K562 (cell line): Measurements from ENCODE around the gene PGRMC2. TPM values are rescaled to one million over a fixed set of nuclear protein-coding genes. Genes with fewer than 3 reads are reported as not detected.

Experiments used
- COPS2 ChIP-seq: fragments of 450-650 bp; conservative IDR thresholded peaks from 2 replicates; pipeline ENCODE4 v1.6.1; 2016; ENCODE audit warnings: mild to moderate bottlenecking, moderate library complexity
- FOXM1 ChIP-seq, 2 experiments: fragments of 450-650 bp in 1 of 2; sonication (generic) in 1 of 2; formaldehyde crosslinking in 1 of 2; IDR thresholded peaks; 2 replicates each; pipeline versions ENCODE4 v1.6.1 to v1.9.0; 2017 to 2022; ENCODE audit warnings: low read depth in 2 of 2, mild to moderate bottlenecking in 2 of 2, missing genetic modification reagents in 1 of 2, moderate library complexity in 1 of 2
- ILK ChIP-seq: fragments of 450-650 bp; IDR thresholded peaks from 2 replicates; pipeline ENCODE4 v1.6.1; 2016; ENCODE audit warnings: missing genetic modification characterization, low read depth, mild to moderate bottlenecking, missing compliant biosample characterization, moderate library complexity, borderline replicate concordance
- KDM5B ChIP-seq: fragments of 200-600 bp; sonication (generic); IDR thresholded peaks from 2 replicates; pipeline ENCODE4 v1.6.1; 2012; ENCODE audit warnings: low read depth, mild to moderate bottlenecking, moderate library complexity, low read length, control low read depth, inconsistent platforms; ENCODE audit not compliant: insufficient replicate concordance
- MEF2D ChIP-seq: conservative IDR thresholded peaks from 2 replicates; pipeline ENCODE4 v1.6.1; 2016; ENCODE audit warnings: low read depth, missing genetic modification characterization, missing compliant biosample characterization
- NR2F6 ChIP-seq: fragments of 450-650 bp; formaldehyde crosslinking; IDR thresholded peaks from 2 replicates; pipeline ENCODE4 v1.4.0; 2020; ENCODE audit warnings: mild to moderate bottlenecking
- PYGO2 ChIP-seq: fragments of 450-650 bp; IDR thresholded peaks from 2 replicates; pipeline ENCODE4 v1.6.1; 2016; ENCODE audit warnings: mild to moderate bottlenecking, missing genetic modification characterization, moderate library complexity, missing compliant biosample characterization
- RBFOX2 ChIP-seq: fragments of 200-400 bp; formaldehyde crosslinking; IDR thresholded peaks from 2 replicates; pipeline ENCODE4 v1.6.1; 2017; ENCODE audit warnings: low read depth, mild to moderate bottlenecking, low read length, moderate library complexity
- SLC30A9 ChIP-seq: fragments of 250-450 bp; sonication (Bioruptor Pico); IDR thresholded peaks from 2 replicates; pipeline ENCODE4 v1.8.0; 2022; ENCODE audit warnings: mild to moderate bottlenecking, moderate library complexity
- SMAD1 ChIP-seq: fragments of 150-350 bp; IDR thresholded peaks from 2 replicates; pipeline ENCODE4 v1.6.1; 2014; ENCODE audit warnings: low read length, low read depth; ENCODE audit not compliant: partially characterized antibody
- SMARCE1 ChIP-seq: fragments of 450-650 bp; IDR thresholded peaks from 2 replicates; pipeline ENCODE4 v1.7.1; 2016; ENCODE audit warnings: mild to moderate bottlenecking
- TAL1 ChIP-seq: fragments of 450-650 bp; IDR thresholded peaks from 2 replicates; pipeline ENCODE4 v1.6.1; 2016; ENCODE audit warnings: mild to moderate bottlenecking
- TCF7L2 ChIP-seq: fragments of 150-350 bp; IDR thresholded peaks from 2 replicates; pipeline ENCODE4 v1.6.1; 2016; ENCODE audit warnings: low read depth, mild to moderate bottlenecking, low read length, moderate library complexity
- THRB ChIP-seq: fragments of 450-650 bp; formaldehyde crosslinking; conservative IDR thresholded peaks from 2 replicates; pipeline ENCODE4 v1.4.0; 2022; ENCODE audit warnings: mild to moderate bottlenecking, missing genetic modification characterization
- ZNF408 ChIP-seq: fragments of 250-450 bp; sonication (Bioruptor Pico); IDR thresholded peaks from 2 replicates; pipeline ENCODE4 v1.4.0; 2020; ENCODE audit warnings: low read depth, mild to moderate bottlenecking, moderate library complexity
- ZNF695 ChIP-seq: fragments of 450-650 bp; formaldehyde crosslinking; IDR thresholded peaks from 2 replicates; pipeline ENCODE4 v1.4.0; 2020; ENCODE audit warnings: mild to moderate bottlenecking, moderate library complexity
- ZNF699 ChIP-seq: fragments of 250-450 bp; sonication (Bioruptor Pico); IDR thresholded peaks from 2 replicates; pipeline ENCODE4 v1.8.0; 2021; ENCODE audit warnings: mild to moderate bottlenecking, moderate library complexity; ENCODE audit not compliant: insufficient replicate concordance
- ZNF778 ChIP-seq: fragments of 450-650 bp; formaldehyde crosslinking; IDR thresholded peaks from 2 replicates; pipeline ENCODE4 v1.4.0; 2020; ENCODE audit warnings: mild to moderate bottlenecking, moderate library complexity
- polyA plus RNA-seq, 8 experiments: library from polyadenylated mRNA; depleted of rRNA in 4 of 8; stranded (reverse) in 5 of 8; unstranded in 3 of 8; fragments of >200 nt; fragmentation: Nextera tagmentation in 2 of 8; fragmentation: Illumina TruSeq in 1 of 8; extraction: Ambion mirVana in 2 of 8; extraction: Trizol in 1 of 8; gene quantifications; 2 replicates each; pipeline versions ENCODE4 v1.2.1 to v1.2.3, GENCODE V29; 2011 to 2014; ENCODE audit warnings: inconsistent platforms in 1 of 8, missing spikeins in 1 of 8
- total RNA-seq, 7 experiments: library from RNA; depleted of rRNA in 6 of 7; stranded (reverse); fragments of >200 nt in 6 of 7; fragmentation: Illumina TruSeq in 2 of 7; extraction: Trizol in 2 of 7; gene quantifications; 2 replicates each; pipeline versions ENCODE4 v1.2.1 to v1.2.3, GENCODE V29; 2011 to 2021; ENCODE audit warnings: low replicate concordance in 1 of 7
- TF ChIP-seq, protein P1 (sequence below): fragments of 200-400 bp; formaldehyde crosslinking; IDR thresholded peaks from 2 replicates; pipeline ENCODE4 v1.6.1; 2017; ENCODE audit warnings: mild to moderate bottlenecking, low read depth, low read length, moderate library complexity
- TF ChIP-seq, protein P2 (sequence below): fragments of 250-450 bp; sonication (Bioruptor Pico); IDR thresholded peaks from 2 replicates; pipeline ENCODE4 v1.4.0; 2020; ENCODE audit warnings: mild to moderate bottlenecking, moderate library complexity
- TF ChIP-seq, protein P3 (sequence below): fragments of 450-650 bp; conservative IDR thresholded peaks from 2 replicates; pipeline ENCODE4 v1.6.1; 2016; ENCODE audit warnings: missing genetic modification characterization, low read depth, mild to moderate bottlenecking, missing compliant biosample characterization, moderate library complexity

PGRMC2 gene
- total and polyA plus RNA-seq, 9 of the 15 experiments (the other 6 are each of a cell fraction or from before 2014, with no cell fraction given), result 12.4 to 81.3 (median 22.7) TPM

DNA sequence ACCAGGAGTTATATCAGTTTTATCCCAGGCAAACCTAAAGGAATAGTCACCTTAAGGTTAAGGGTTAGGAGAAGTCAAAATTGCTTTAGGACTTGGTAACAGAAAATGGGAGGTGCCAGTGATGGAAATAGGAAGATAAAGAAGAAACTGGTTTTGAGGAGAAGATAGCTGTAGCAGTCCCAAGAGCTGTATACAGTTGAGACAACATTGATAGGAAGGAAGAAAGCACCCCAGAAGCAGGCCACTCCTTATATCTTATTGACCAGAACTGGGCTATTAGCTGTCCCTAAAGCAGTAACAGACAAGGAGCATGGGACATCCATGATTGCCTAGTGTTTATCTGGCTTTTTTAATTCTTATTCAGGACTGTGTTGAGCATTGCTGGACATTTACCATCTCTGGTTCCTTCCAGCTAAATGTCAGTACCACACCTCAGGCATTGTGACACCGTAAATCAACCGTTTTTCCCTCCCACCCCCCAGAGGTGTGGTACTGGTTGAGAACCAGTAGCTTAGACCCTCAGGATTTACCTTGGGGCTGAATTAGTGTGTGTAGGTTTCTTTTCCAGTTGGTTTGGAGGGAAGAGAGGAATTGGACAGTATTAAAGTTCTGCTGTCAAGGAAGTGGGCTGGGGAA is 2.0 kb upstream of the PGRMC2 start (continued):
- no peak for TF ChIP-seq ZNF408
- TF ChIP-seq COPS2, result no peak
- TF ChIP-seq ZNF695 (CRISPR knock-in tag), result no peak
- TF ChIP-seq KDM5B, result no peak
- no peak for TF ChIP-seq MEF2D
- TF ChIP-seq ZNF778 (CRISPR knock-in tag), result no peak
- 0 out of 2 replicates have a peak, but pooled peaks have one; percentile 22 for TF ChIP-seq SMARCE1
- no peak for TF ChIP-seq THRB (CRISPR knock-in tag)
- TF ChIP-seq, protein P1, sequence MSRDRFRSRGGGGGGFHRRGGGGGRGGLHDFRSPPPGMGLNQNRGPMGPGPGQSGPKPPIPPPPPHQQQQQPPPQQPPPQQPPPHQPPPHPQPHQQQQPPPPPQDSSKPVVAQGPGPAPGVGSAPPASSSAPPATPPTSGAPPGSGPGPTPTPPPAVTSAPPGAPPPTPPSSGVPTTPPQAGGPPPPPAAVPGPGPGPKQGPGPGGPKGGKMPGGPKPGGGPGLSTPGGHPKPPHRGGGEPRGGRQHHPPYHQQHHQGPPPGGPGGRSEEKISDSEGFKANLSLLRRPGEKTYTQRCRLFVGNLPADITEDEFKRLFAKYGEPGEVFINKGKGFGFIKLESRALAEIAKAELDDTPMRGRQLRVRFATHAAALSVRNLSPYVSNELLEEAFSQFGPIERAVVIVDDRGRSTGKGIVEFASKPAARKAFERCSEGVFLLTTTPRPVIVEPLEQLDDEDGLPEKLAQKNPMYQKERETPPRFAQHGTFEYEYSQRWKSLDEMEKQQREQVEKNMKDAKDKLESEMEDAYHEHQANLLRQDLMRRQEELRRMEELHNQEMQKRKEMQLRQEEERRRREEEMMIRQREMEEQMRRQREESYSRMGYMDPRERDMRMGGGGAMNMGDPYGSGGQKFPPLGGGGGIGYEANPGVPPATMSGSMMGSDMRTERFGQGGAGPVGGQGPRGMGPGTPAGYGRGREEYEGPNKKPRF, result no peak
- TF ChIP-seq TAL1, result peak; percentile 54
- TF ChIP-seq, protein P2, sequence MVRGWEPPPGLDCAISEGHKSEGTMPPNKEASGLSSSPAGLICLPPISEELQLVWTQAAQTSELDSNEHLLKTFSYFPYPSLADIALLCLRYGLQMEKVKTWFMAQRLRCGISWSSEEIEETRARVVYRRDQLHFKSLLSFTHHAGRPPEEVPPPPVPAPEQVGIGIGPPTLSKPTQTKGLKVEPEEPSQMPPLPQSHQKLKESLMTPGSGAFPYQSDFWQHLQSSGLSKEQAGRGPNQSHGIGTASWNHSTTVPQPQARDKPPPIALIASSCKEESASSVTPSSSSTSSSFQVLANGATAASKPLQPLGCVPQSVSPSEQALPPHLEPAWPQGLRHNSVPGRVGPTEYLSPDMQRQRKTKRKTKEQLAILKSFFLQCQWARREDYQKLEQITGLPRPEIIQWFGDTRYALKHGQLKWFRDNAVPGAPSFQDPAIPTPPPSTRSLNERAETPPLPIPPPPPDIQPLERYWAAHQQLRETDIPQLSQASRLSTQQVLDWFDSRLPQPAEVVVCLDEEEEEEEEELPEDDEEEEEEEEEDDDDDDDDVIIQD, result no peak
- TF ChIP-seq ZNF699, result no peak
- TF ChIP-seq RBFOX2, result no peak
- TF ChIP-seq ILK (tag), result no peak
- 0 out of 2 replicates have a peak, but pooled peaks have one; percentile 47 for TF ChIP-seq FOXM1 (IDR thresholded peaks at IDR 0.05; ENCODE audit: low read depth)
- TF ChIP-seq FOXM1 (CRISPR knock-in tag; IDR thresholded peaks at IDR 0.05; ENCODE audit: low read depth), result no peak
- TF ChIP-seq SLC30A9 (CRISPR knock-in tag), result no peak
- no peak for TF ChIP-seq PYGO2
- TF ChIP-seq SMAD1, result no peak
- TF ChIP-seq, protein P3, sequence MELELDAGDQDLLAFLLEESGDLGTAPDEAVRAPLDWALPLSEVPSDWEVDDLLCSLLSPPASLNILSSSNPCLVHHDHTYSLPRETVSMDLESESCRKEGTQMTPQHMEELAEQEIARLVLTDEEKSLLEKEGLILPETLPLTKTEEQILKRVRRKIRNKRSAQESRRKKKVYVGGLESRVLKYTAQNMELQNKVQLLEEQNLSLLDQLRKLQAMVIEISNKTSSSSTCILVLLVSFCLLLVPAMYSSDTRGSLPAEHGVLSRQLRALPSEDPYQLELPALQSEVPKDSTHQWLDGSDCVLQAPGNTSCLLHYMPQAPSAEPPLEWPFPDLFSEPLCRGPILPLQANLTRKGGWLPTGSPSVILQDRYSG, result no peak
- no peak for TF ChIP-seq TCF7L2
- no peak for TF ChIP-seq NR2F6 (CRISPR knock-in tag)
